Measurements from ENCODE around the gene SMIM5.

SMIM5 gene

DNA sequence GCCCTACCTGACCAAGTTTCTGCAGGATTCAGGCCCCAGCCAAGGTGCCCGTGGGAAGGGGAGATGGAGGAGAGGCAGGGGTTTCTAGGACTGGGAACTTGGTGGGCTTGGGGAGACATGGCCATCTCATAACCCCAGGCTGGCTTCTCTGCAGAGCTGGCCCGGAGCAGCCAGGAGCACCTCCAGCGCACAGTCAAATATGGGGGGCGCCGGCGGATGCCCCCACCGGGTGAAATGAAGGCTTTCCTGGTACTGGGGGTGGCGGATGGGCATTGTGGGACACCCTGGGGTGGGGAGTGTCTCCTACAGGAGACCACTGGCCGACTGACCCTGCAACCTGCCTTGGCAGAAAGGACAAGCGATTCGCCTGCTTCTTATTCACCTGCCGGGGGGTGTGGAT, 9.2 kb upstream of the SMIM5 start:
- H3K27me3 ChIP-seq (ENCODE audit: insufficient read depth, poor library complexity, severe bottlenecking): no peaks in the 10 kb centered on the region
- no peak for ATAC-seq (ENCODE audit: low read depth)

DNA sequence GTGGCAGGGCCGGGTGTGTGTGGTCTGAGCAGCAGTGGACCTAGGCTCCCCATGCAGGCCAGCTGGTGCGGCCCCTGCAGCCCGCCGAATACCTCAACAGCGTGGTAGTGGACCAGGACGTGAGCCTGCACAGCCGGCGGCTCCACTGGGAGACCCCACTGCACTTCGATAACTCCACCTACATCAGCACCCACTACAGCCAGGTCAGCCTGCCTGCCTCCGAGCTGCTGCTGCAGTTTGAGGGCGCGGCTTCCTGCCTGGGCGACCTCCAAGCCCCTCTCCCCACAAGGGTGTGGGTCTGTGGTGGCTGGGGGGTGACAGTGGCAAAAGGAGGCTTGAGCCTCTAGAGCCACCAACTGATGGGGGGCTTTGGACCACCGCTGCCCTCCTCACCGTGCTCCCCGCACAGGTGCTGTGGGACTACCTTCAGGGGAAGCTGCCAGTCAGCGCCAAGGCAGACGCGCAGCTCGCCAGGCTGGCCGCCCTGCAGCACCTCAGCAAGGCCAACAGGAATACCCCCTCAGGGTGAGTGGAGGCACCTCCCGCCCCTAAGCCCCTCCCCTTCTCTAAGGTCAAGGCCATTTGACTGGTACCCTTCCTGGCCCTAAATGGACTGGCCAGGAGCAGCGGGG, 8.4 kb upstream of the SMIM5 start:
- ATAC-seq (ENCODE audit: low read depth): no peak
- H3K4me3 ChIP-seq (ENCODE audit: severe bottlenecking): no peak overlapping the region
- H3K27ac ChIP-seq (ENCODE audit: poor library complexity, severe bottlenecking): no peak overlapping the region
- no peaks in the 10 kb centered on the region for H3K27me3 ChIP-seq (ENCODE audit: insufficient read depth, poor library complexity, severe bottlenecking)
- no peak for DNase-seq (ENCODE audit: low spot score)
- H3K9me3 ChIP-seq (ENCODE audit: severe bottlenecking): no peaks in the 10 kb centered on the region
- no peaks in the 10 kb centered on the region for H3K4me1 ChIP-seq (ENCODE audit: insufficient read depth, poor library complexity, severe bottlenecking)
- TF ChIP-seq, protein P1, sequence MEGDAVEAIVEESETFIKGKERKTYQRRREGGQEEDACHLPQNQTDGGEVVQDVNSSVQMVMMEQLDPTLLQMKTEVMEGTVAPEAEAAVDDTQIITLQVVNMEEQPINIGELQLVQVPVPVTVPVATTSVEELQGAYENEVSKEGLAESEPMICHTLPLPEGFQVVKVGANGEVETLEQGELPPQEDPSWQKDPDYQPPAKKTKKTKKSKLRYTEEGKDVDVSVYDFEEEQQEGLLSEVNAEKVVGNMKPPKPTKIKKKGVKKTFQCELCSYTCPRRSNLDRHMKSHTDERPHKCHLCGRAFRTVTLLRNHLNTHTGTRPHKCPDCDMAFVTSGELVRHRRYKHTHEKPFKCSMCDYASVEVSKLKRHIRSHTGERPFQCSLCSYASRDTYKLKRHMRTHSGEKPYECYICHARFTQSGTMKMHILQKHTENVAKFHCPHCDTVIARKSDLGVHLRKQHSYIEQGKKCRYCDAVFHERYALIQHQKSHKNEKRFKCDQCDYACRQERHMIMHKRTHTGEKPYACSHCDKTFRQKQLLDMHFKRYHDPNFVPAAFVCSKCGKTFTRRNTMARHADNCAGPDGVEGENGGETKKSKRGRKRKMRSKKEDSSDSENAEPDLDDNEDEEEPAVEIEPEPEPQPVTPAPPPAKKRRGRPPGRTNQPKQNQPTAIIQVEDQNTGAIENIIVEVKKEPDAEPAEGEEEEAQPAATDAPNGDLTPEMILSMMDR (IDR thresholded peaks at IDR 0.05; ENCODE audit: poor library complexity, severe bottlenecking): no peak
- H3K36me3 ChIP-seq (ENCODE audit: low read depth): peaks cover 5% of the 10 kb centered on the region; the same call in 1 of the 2 replicates

More for the DNA sequence above, 9.2 kb upstream of the SMIM5 start:
- no peaks in the 10 kb centered on the region for H3K4me1 ChIP-seq (ENCODE audit: insufficient read depth, poor library complexity, severe bottlenecking)
- H3K9me3 ChIP-seq (ENCODE audit: severe bottlenecking): no peaks in the 10 kb centered on the region
- no peak overlapping the region for H3K4me3 ChIP-seq (ENCODE audit: severe bottlenecking)
- TF ChIP-seq, protein P1 (IDR thresholded peaks at IDR 0.05; ENCODE audit: poor library complexity, severe bottlenecking): no peak
- no peak for DNase-seq (ENCODE audit: low spot score)
- peaks cover 5% of the 10 kb centered on the region; the same call in 1 of the 2 replicates for H3K36me3 ChIP-seq (ENCODE audit: low read depth)
- H3K27ac ChIP-seq (ENCODE audit: poor library complexity, severe bottlenecking): no peak overlapping the region

GRCh38 chr17:75625813-75626486, 7.3 kb upstream of the SMIM5 start:
- TF ChIP-seq, protein P1 (IDR thresholded peaks at IDR 0.05; ENCODE audit: poor library complexity, severe bottlenecking): peak; percentile 59
- H3K27ac ChIP-seq (ENCODE audit: poor library complexity, severe bottlenecking): no peak overlapping the region
- H3K9me3 ChIP-seq (ENCODE audit: severe bottlenecking): no peaks in the 10 kb centered on the region
- DNase-seq (ENCODE audit: low spot score) (no peak), ATAC-seq (ENCODE audit: low read depth) (peak; percentile 40)
- H3K4me1 ChIP-seq (ENCODE audit: insufficient read depth, poor library complexity, severe bottlenecking): no peaks in the 10 kb centered on the region
- peaks cover 10% of the 10 kb centered on the region; the same call in 1 of the 2 replicates for H3K36me3 ChIP-seq (ENCODE audit: low read depth)
- no peak overlapping the region for H3K4me3 ChIP-seq (ENCODE audit: severe bottlenecking)
- no peaks in the 10 kb centered on the region for H3K27me3 ChIP-seq (ENCODE audit: insufficient read depth, poor library complexity, severe bottlenecking)

DNA sequence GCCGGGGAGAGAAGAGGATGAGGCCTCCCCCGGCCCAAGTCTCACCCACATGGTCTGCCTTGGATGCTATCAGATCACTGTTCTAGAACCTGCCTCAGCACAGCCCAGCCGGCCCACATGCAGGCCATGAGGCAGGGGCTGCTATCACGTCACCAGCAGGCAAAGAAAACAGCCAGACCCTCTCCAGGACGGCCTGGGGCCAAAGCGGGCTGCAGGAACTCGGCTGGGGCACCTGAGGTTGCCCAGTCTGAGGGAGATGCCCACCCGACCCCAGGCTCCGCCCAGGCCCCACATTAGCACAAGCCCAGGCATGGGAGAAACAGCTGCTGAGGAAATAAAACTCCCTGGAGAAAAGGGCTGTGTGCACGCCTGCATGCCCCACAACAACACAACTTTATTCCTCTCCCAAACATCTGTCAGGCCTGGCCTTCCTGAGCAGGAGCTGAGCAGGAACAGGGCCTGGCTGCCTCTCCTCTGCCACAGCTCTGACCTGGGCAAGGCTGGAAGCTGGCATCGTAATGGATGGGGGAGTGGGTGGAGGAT, 6.7 kb upstream of the SMIM5 start:
- no peaks in the 10 kb centered on the region for H3K9me3 ChIP-seq (ENCODE audit: severe bottlenecking)
- DNase-seq (ENCODE audit: low spot score) (no peak), ATAC-seq (ENCODE audit: low read depth) (no peak)
- TF ChIP-seq, protein P1 (IDR thresholded peaks at IDR 0.05; ENCODE audit: poor library complexity, severe bottlenecking): no peak
- H3K27me3 ChIP-seq (ENCODE audit: insufficient read depth, poor library complexity, severe bottlenecking): no peaks in the 10 kb centered on the region
- peaks cover 13% of the 10 kb centered on the region; the same call in 1 of the 2 replicates for H3K36me3 ChIP-seq (ENCODE audit: low read depth)
- H3K4me1 ChIP-seq (ENCODE audit: insufficient read depth, poor library complexity, severe bottlenecking): no peaks in the 10 kb centered on the region
- no peak overlapping the region for H3K27ac ChIP-seq (ENCODE audit: poor library complexity, severe bottlenecking)
- H3K4me3 ChIP-seq (ENCODE audit: severe bottlenecking): no peak overlapping the region
